ACHN (cell line): ENCODE results near the gene OBSL1.

Experiments used
- DNase-seq: peaks from one replicate; pipeline ENCODE4 v3.0.0-alpha.2; 2015
- in situ Hi-C: cut with HindIII; loops from 2 replicates; pipeline ENCODE4 v1.10.0; 2017; ENCODE audit warnings: low sequenced_read_pairs, low pct_ligation_motif_present, low pct_unique_long_range_greater_than_20kb

The OBSL1 gene

DNA sequence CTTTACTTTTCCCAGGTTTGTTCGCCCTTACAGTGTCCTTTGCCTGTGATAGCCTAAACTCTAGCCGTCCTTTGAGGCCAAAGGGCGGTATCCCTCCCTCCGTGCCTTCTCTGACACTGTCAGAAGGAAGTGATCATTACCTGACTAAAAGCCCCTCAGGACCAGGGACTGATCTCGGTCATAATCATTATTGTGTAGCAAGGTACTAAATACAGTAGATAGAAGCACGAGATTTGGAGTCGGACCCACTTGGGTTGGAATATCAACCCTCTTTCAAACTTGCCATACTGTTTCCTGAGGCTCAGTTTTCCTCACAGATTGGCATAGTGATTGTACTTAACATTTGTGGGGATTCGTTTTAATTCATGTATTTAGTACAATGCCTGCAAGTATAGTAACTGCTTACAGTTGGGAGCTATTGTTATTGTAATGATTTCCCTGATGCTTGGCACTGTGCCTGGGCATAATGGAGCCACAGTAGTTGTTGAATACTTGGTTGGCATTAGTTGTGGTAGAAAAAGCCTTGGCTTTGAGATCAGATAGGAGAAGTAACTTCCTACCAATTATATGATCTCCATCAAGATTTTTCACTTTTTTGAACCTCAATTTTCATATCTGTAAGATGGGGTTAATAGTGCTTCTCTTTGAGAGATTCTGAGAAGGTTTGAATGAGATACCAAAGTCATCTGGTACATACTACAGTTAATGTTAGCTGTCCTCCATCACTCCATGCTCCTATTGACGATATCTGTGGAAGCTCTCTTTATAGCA is 27.2 kb upstream of the OBSL1 start:
- peak; percentile 9 for DNase-seq

DNA sequence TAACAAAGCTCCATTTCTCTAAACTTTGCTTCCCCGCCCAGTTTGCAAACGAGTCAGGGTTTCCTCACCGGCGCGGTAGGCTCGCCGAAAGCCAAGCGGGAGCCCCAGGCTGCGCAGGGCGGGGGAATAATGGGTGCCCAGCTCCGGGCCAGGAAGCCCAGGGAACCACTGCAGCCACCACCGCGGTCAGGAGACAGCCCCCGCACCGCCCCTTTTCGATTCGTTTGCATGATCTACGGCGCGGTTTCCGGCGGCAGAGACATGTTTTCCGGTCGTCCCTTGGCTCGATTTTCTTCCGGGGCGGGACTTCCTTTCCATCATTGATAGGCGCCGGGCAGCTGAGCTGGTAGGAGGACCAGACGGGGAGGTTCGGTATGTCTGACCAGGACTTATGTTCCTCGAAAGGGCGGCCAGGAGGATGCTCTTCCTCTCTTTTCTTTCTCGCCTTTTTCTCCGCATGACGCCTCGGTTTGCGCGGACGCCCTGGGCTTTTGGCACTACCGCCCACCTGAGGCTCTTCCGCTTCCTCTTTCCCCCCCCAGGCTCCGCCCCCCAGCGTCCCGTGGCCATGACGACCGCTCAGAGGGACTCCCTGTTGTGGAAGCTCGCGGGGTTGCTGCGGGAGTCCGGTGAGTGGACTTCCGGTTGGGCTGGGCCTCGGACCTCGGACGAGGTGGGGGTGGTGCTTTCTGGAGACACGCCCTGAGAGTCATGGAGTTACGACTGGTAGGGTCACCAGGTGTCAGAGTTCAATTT is 26.4 kb upstream of the OBSL1 start, which contains the start of gene STK11IP:
Gene STK11IP (plus strand): TSS at position 306 of the 756 bp plus-strand sequence. CDS start 263 bp downstream, at position 569.
- in situ Hi-C loops, result no loop called here

More for the DNA sequence above, 27.2 kb upstream of the OBSL1 start:
- in situ Hi-C loops, result no loop called here

DNA sequence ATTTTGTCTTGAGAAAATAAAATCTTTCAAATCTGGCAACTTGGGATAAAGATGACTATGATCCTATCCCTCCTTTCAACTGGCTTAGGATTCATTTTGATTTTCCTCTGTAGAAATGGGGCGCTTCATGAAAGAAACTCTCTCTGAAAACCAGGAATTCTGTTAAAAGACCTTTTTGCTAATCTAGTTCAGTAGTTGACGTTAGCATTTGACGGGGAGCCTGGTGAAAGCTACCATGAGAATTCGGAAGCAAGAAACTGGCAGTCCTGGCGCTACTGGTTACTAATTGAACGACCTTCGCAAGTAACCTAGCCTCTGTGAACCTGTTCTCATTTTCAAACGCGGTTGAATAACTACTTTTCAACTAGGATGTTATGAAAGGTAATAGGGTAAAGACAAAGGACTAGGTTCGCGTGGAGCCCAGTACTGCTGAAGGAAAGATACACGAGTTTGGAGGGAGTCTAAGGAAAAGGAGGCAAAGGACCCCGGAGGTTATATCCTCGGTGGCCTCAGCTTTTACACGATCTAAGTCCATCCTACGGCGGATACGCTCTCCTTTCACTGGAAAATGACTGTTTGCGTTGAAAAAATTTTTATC is 25.7 kb upstream of the OBSL1 start:
- in situ Hi-C loops, result no loop called here
- peak; percentile 63 for DNase-seq

More for the DNA sequence above, 26.4 kb upstream of the OBSL1 start, which contains the start of gene STK11IP:
- peak; percentile 99 for DNase-seq

GRCh38 chr2:219595256-219595655 is 23.9 kb upstream of the OBSL1 start:
- DNase-seq, result no peak
- in situ Hi-C loops, result no loop called here

- DNase-seq, result no peak
- in situ Hi-C loops, result no loop called here
Measured at GRCh38 chr2:219593154-219593553, 21.8 kb upstream of the OBSL1 start.

DNA sequence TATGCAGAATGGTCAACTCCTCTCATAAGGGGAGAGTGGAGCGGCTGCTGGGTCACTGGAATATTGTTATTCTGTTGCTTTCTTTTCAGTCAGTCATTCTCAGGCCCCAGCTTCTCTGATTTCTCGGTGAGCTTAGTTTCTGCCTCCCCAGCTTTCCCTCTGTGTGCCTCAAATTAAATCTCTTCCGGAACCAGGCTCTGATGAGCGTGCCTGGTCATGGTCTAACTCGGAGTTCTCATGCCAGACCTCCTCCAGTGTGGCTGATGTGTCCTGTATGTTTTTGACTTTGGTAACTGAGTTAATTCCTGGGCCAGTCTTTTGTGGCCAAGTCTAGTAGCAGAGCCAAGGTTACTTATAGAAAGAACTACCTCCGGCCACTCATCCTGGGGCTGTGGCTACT is 21.4 kb upstream of the OBSL1 start:
- DNase-seq, result no peak
- in situ Hi-C loops, result no loop called here

GRCh38 chr2:219591091-219591490 is 19.8 kb upstream of the OBSL1 start:
- no peak for DNase-seq
- in situ Hi-C loops, result no loop called here

GRCh38 chr2:219581346-219581745 is 10.0 kb upstream of the OBSL1 start:
- no peak for DNase-seq
- in situ Hi-C loops, result no loop called here

- in situ Hi-C loops, result no loop called here
- no peak for DNase-seq
Measured at GRCh38 chr2:219578811-219579613, 7.7 kb upstream of the OBSL1 start.

DNA sequence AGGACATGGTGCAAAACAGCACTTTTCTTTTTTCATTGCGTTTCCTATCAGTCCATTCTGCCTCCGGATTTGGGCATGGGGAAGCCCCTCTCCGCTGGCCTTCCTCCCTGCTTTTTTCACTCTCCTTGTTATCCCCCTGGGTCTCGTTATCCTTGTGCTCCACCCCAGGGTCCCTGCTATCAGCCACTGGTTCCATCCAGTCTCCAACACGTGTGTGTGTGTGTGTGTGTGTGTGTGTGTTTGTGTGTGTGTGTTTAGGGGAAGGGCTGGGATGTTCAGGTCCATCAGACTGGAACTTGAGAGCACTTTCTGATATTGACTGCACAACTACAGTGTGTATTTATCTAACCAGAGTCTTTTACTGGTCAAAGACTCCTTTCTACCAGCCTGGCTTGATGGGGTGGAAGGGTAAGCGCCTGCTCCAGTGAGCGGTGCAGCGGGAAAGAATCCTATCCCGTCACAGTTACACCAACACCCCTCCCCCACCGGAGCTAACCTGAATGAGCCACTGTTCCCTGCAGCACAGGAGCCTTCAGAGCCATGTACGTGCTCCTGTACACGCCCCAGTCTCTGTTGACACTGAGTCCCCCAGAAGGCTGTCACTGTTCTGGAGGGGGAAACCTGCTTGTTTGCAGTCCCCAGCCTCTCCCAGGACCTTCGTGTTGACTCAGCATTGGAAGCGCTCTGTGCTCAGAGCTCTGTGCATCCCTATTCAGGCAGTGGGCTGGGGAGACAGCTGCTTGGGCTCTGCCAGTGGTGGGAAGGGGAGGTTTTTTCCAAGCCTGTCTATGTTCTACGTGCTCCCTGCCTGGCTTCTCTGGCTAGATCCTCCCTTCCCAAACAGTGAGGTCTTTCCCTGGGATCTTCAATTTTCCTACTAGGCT is 5.4 kb upstream of the OBSL1 start:
- DNase-seq, result no peak

DNA sequence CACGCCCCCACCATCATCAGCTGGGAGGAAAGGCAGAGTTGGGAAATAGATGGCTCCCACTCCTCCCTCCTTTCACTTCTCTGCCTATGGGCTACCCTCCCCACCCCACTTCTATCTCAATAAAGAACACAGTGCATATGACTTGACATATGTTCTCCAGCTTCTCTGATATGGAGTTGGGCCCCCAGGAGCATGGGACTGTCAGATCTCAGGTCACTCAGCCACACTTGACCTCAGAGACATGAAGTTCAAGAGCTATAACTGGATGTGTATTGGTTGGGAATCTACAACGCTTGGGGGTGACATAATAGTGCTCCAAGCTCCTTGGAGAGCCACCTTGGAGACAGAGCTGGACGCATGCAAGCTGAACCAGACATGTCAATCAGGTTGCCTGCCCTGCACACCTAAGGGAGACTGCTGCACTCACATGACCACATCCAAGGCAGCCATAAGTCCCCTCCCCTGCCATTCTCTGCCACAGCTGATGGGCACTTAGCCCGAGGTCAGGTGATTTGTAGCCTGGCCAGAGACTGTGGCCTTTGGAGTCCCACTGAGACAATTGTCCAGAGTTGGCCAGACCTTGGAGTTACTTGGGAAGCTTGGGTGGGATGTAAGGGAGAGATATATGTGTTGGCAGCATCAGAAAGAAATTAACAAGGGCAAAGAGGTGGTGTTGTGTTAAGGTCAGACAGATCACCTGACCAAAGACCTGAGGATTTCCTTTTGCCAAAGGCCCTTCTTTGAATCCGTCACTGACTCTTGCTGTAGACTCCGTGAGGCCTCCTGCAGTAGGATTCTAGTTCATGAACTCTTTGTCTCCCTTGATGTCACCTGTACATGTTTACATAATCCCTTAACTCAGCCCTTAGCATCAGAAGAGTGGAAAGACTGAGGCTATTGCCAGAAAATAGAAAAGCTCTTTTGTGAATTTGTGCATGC is 4.5 kb upstream of the OBSL1 start:
- in situ Hi-C loops, result no loop called here
- no peak for DNase-seq

More for the DNA sequence above, 5.4 kb upstream of the OBSL1 start:
- in situ Hi-C loops, result no loop called here

GRCh38 chr2:219574484-219575311 is 3.4 kb upstream of the OBSL1 start:
- in situ Hi-C loops, result no loop called here
- no peak for DNase-seq

- DNase-seq, result no peak
- in situ Hi-C loops, result no loop called here
Measured at GRCh38 chr2:219573166-219573565, 1.8 kb upstream of the OBSL1 start.

- in situ Hi-C loops, result no loop called here
Measured at GRCh38 chr2:219572237-219573001, 1.1 kb upstream of the OBSL1 start, which contains the start of gene INHA. INHA (plus strand) TSS chr2:219572310; CDS start chr2:219572375, 65 bp downstream.

DNA sequence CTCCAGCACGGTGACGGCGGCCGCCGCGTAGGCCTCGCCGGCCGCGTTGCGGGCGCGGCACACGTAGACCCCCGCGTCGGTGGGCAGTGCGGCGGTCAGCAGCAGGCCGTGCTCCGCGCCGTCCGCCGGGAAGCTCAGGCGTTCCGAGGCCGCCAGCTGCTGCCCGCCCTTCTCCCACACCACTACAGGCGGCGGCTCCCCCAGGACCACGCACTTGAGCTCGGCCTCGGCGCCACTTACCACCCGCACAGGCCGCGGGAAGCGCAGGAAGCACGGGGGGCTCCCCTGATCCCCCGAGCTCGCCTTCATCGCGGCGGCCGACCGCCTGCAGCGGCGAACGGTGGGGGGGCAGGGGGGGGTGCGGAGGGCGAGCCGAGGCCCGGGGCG is 422 bp downstream of the OBSL1 start:
- in situ Hi-C loops, result no loop called here
- peak; percentile 25 for DNase-seq

More at GRCh38 chr2:219572237-219573001, 1.1 kb upstream of the OBSL1 start, which contains the start of gene INHA:
- DNase-seq, result no peak
